Bone marrow (tissue), 2 donors: Measurements from ENCODE around the gene SAP30BP.

Source experiments
- DNase-seq, 2 donors: peaks; one replicate each; lab custom pipeline; 2025; lab: John Stamatoyannopoulos, UW

Gene SAP30BP

DNA sequence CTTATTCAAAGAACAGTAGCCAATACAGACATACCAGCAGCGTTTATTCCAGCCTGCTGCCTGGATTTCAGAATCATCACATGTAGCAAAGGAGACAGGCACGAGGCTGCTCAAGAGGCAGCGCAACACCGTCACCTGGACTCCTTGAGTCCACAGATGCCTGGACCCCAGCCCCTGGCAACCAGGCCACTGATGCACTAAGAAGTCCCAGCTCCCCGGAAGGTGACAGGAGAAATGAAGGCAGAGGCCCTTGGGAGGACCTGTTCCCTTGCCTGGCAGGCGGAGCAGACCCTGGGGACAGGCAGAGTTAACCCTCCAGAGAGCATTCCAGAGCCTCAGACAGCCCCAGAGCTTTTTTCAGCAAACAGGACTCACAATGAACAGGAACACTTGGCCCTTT lies 17.5 kb upstream of the SAP30BP start:
- no peak for DNase-seq

DNA sequence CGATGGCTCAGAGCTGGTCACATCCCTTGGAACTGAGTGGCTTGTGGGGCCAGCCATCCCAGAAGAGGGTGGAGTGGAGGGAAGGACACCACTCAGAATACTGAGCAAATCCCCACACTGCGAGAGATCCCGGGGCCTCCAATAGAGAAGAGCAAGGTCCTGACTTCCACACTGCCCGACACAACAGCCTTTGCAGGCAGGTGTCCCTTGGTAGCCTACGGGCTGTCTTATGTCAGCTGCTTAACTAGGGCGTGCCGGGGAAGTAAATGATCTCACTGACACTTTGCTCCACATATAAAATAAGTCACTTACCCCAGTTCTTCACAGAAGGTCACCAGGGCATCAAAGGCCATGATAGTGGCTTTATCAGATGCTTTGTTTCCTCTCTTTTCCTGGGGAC lies 16.3 kb upstream of the SAP30BP start:
- DNase-seq = no peak

- no peak for DNase-seq
Measured at GRCh38 chr17:75652341-75652740, 14.8 kb upstream of the SAP30BP start.

DNA sequence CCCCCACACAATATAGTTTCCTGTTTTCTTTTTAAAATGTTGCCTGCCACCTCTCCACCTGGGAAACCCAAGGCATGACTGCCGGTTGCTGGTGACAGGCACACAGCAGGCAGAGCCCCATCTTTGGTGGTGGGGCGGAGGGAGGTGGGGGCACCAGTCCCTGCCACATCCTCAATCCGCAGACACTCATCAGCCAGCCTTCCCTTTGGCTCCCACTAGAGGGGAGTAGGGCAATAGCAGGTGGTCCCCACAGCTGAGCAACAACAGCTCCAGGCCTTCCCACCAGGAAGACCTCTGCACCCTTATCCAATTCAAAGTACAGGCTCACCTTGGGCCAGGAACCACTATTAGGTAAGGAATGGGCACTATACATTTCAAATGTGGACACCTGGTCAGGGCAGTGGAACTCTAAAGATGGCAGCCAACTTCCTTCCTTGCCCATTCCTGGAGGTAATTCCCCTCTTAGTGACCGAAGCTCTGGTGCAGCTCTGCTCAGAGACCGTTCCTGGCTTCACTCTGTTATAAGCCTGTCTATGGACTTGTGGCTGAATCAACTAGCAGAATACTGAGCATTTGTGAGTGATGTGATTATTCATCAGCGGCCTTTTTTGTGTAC lies 14.1 kb upstream of the SAP30BP start:
- DNase-seq = peak in 1 of 2 donors; percentile 46

GRCh38 chr17:75654176-75654575 lies 13.0 kb upstream of the SAP30BP start:
- DNase-seq = no peak

- DNase-seq = no peak
Measured at GRCh38 chr17:75658237-75658636, 8.9 kb upstream of the SAP30BP start.

DNA sequence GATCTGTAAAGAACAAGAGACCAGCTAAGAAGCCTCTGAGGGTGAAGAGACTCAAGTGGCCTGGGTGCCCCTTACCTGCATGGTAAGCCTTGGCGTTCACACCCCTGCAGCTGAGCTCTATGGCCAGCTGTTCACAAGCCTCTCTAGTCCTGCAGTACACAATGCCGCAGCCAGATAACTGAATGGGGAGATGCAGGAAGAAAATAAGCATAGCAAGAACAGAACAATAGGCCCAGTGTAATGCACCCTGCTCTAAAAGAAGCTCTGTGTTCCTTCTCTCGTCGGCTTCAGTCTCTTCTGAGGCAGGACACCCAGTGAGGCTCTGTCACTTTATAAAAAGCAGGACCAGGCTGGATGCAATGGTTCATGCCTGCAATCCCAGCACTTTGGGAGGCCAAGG lies 5.6 kb upstream of the SAP30BP start:
- DNase-seq = no peak

- no peak for DNase-seq
Measured at GRCh38 chr17:75662511-75662910, 4.6 kb upstream of the SAP30BP start.

- no peak for DNase-seq
Measured at GRCh38 chr17:75664099-75664549, 3.0 kb upstream of the SAP30BP start.

DNA sequence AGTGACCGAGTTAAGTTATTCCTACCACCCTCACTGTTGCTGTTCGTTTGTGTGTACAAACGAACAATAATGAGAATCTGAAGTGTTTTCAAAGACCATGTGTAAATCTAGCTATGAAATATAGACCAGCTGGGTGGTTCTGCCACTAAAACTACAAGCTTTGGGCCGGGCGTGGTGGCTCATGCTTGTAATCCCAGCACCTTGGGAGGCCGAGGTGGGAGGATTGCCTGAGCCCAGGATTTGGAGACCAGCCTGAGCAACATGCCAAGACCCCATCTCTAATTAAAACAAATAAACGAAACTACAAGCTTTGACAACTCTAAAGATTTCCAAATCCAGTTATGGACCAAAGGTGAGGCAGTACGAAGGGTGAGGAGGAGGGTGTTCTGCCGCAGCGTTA lies 1.2 kb upstream of the SAP30BP start:
- DNase-seq = no peak

DNA sequence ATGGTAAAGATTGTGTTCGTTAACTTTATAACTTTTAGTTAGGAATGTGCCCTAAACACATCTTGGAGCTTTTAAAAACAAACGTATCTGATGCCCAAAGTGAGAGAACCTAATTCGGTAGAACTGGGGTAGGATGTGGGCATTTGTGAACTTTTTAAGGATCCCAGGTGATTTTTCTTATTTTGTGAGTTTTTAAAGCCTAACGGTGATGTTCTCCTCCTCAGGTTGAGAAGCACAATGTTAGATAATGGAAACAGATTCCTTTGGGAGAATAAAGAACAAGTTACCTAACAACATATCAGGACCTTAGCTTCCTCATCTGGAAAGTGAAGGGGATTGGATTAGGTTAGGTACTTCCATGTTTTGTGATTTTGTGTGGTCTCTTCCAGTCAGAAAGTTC lies 687 bp downstream of the SAP30BP start:
- DNase-seq = no peak

GRCh38 chr17:75668489-75668888 lies 1.4 kb downstream of the SAP30BP start:
- DNase-seq = no peak

- no peak for DNase-seq
Measured at GRCh38 chr17:75670868-75671267, 3.7 kb downstream of the SAP30BP start.

DNA sequence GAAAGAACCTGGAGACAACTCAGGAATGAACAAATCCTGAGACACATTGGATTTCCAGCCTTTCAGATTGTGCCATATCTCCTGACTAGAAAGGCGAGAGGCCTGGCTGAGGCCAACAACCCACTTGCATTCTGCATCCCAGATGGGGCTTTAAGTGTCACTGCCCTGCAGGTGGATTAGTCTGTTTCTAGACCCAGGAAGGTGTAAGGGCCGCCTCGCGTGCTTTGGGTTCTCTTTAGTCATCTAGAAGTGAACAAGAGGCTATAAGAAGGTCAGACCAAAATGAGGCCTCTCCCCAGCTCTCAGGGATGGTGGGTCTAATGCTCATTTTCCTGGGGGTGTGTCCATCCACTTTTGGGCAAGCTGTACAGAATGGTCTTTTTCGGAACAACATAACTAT lies 4.9 kb downstream of the SAP30BP start:
- no peak for DNase-seq

- no peak for DNase-seq
Measured at GRCh38 chr17:75673487-75673886, 6.3 kb downstream of the SAP30BP start.

DNA sequence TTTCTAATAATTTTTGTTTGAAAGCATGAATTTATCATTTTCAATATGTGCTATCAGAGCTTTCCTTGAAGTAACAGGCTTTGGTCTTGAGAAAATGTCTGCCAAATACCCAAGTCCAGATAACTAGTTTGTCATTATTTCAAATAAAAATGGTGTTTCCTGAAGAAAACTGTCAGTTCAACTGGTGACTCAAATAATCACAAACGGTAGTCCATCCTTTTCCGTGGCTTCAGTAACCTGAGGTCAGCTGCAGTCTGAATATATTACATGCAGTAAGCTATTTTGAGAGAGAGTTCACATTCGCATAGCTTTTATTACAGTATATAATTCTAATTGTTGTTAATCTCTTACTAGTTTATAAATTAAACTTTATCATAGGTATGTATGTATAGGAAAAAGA lies 9.3 kb downstream of the SAP30BP start:
- no peak for DNase-seq

DNA sequence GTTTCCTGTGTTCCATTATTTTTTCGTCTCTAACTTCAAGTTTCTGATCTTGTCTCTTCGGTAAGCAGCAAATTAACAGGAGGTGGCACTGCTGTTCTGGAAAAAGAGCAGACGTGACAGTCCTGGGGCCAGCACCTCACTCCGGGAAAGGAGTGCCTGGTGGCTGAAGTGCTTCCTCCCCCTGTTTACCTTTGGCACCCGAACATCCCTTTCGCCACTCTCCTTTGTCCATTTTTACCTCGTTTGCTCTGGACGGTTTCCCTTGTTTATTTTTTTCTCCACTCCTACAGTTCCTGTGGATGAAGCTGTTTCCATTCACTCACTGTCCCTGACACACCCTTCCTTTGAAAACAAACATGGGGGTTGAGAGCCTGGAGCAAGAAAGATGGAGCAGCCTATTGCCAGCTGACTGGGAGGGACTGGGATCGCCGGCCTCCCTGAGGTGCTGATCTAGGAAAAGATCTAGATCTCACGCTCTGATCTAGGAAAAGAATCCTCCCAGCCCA lies 12.6 kb downstream of the SAP30BP start:
- no peak for DNase-seq

DNA sequence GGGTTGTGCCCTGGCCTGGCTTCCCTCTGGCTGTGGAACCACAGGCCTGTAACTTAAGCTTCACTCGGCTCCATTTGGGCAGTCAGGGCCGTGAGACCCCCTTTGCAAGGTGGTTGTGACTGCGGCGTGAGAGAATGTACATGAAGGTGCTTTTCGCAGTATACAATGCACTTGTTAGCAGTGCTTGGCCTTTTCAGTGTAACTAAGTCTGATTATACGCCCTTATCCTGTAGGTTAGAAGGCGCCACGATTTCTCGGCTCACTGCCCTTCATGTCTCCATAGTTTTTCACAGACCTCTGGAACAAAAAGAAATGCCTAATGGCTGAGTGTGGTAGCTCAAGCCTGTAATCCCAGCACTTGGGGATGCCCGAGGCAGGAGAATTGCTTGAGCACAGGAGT lies 13.3 kb downstream of the SAP30BP start:
- DNase-seq = no peak

DNA sequence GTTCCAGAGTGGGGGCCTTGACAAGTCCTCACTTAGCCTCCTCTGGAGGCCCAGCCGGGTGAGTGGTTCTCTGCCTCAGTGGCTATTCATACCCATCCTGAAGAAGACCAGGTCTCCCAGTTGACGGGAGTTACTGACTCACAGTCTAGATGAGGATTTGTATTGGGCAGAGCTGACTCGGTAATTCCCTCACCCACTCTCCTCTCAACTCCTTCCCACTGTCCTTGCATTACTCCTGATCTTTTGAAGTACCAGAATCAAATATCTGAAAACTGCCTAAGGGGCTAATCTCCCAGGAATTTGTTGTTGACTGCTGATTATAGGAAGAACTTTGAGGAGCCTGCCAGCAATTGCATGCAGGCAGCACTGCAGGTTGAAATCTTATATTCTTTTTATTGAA lies 14.2 kb downstream of the SAP30BP start:
- no peak for DNase-seq

GRCh38 chr17:75683583-75683982 lies 16.4 kb downstream of the SAP30BP start:
- DNase-seq = no peak

DNA sequence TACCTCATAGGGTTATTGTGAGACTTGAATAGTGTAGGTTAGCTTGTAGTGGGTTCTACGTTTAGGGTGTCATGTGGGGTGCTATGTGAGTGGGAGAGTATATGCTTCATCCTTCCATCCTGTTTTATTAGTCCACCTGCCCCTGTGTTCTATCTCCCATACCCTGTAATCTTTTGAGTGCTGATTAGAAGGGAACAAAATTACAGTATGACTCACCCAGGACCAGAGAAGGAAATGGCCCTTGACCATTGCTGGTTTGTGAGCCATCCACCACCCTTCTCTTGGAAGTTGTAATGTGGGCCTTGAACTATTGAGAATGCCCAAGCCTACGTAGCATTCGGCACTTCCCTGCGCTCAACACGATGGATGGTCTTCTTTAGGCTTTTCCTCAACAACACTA lies 17.1 kb downstream of the SAP30BP start:
- no peak for DNase-seq

- no peak for DNase-seq
Measured at GRCh38 chr17:75684924-75685323, 17.8 kb downstream of the SAP30BP start.

DNA sequence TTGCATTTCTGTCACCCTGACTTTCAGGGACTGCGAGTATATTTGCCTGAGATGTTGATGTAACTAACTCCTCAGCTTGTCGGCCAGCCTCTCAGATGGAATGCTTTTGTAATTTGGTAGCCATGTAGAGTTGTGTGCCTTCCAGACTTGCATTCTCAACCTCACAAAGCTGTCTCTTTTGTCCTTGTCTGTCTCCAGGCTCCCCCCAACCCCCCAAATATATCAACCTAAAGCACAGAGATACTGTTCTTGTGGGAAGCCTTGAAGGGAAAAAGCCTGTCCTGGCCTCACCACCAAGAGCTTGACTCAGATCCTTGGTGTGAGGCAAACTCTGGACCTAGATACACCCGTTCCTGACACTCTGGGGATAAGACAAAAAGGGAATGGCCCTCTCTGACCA lies 18.4 kb downstream of the SAP30BP start:
- DNase-seq = no peak

DNA sequence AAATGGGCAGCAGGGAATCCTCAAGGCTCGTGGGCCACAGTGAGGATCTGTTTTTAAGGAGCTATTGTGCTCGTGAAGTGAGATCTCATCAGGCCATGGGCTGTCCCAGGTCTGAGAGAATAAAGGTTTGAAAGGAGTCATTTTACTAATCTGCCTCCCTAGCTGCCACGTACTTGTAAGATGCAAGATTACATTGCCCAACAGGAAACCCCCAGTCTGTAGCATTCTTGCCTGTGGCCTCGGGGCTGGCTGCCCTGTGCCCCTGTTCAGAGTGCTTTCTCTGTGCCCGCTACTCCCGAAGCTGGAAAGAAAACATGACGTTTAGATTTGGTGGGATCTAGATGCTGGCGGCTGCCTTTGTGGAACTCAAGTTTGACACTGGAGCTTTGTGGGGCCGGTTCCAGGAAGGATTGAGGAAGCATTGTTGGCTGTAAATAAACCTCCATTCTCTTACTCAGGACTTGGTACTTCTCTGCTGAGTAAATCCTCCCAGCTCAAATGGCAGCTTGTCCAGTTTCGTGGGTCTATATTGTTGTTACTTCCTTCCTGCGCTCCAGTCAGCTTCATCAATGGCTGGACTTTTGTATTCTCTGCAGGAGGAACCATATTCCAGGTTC lies 21.2 kb downstream of the SAP30BP start:
- DNase-seq = peak; percentile 36 to 42
